ENCODE data around the gene MACROD1. TPM values are rescaled to one million over a fixed set of nuclear protein-coding genes. Genes with fewer than 3 reads are reported as not detected.
"Not testable (repeated sequence)": the region's sequence is repeated elsewhere in the genome, so short reads cannot be mapped to it uniquely, and the experiment has no call there.

The MACROD1 gene
- total and polyA plus RNA-seq, 12 donors: 5.5 to 62.9 (median 26.8) TPM

GRCh38 chr11:64049509-64049908, 116.4 kb downstream of the MACROD1 start:
- Histone ChIP-seq H3K27ac (no peak overlapping the region), H3K9me3 (replicated peaks in 1 of 3) (no peaks in the 10 kb centered on the region), H3K36me3 (replicated peaks in 1 of 2) (no peaks in the 10 kb centered on the region), H3K4me1 (replicated peaks in 1 of 2) (no peaks in the 10 kb centered on the region), H3K4me3 (no peak overlapping the region), H3K27me3 (no peaks in the 10 kb centered on the region)
- intact Hi-C loops (cut with DNase I): no loop called here
- 92 to 95% (median 93%) methylated on average over 2 to 8 of the region's 8 CpGs for WGBS, 4 donors
- TF ChIP-seq CTCF (IDR thresholded peaks at IDR 0.05) (no peak), POLR2A (IDR thresholded peaks at IDR 0.05) (no peak)
- no peak for DNase-seq

- no peaks in the 10 kb centered on the region for H3K36me3 ChIP-seq (replicated peaks in 1 of 2)
- DNase-seq: no peak
- no peak overlapping the region for H3K4me3 ChIP-seq
- 80 to 98% (median 91%) methylated on average over 7 to 19 of the region's 19 CpGs for WGBS, 4 donors
- no peaks in the 10 kb centered on the region for H3K27me3 ChIP-seq
- H3K4me1 ChIP-seq (replicated peaks in 1 of 2): no peaks in the 10 kb centered on the region
- H3K27ac ChIP-seq: no peak overlapping the region
- TF ChIP-seq POLR2A (IDR thresholded peaks at IDR 0.05): no peak
- no peak for TF ChIP-seq CTCF (IDR thresholded peaks at IDR 0.05)
- intact Hi-C loops (cut with DNase I): no loop called here
- H3K9me3 ChIP-seq (replicated peaks in 1 of 3): no peaks in the 10 kb centered on the region
These were observed 117.7 kb downstream of the MACROD1 start for GRCh38 chr11:64048042-64048854.

- H3K27ac ChIP-seq; H3K27me3 ChIP-seq; intact Hi-C loops (cut with DNase I); H3K4me3 ChIP-seq; DNase-seq; H3K36me3 ChIP-seq (replicated peaks in 1 of 2); H3K4me1 ChIP-seq (replicated peaks in 1 of 2); H3K9me3 ChIP-seq (replicated peaks in 1 of 3): not testable (repeated sequence)
- 88 to 91% (median 89%) methylated on average over 7 to 8 of the region's 8 CpGs for WGBS, 4 donors
These were observed 118.5 kb downstream of the MACROD1 start for GRCh38 chr11:64047373-64047772.

- no peak overlapping the region for H3K27ac ChIP-seq
- 93 to 96% (median 95%) methylated on average over 2 of the region's 2 CpGs for WGBS, 4 donors
- no peak for DNase-seq
- no peak for TF ChIP-seq CTCF (IDR thresholded peaks at IDR 0.05)
- no peak for TF ChIP-seq POLR2A (IDR thresholded peaks at IDR 0.05)
- no peaks in the 10 kb centered on the region for H3K4me1 ChIP-seq (replicated peaks in 1 of 2)
- intact Hi-C loops (cut with DNase I): no loop called here
- no peaks in the 10 kb centered on the region for H3K27me3 ChIP-seq
- H3K9me3 ChIP-seq (replicated peaks in 1 of 3): no peaks in the 10 kb centered on the region
- no peak overlapping the region for H3K4me3 ChIP-seq
- no peaks in the 10 kb centered on the region for H3K36me3 ChIP-seq (replicated peaks in 1 of 2)
These were observed 120.2 kb downstream of the MACROD1 start for GRCh38 chr11:64045700-64046099.

All from adrenal gland (tissue), 12 donors.